GM18520 (cell line): Measurements from ENCODE around the gene PSMB3.
A peak's percentile ranks its signal among the peaks of the same experiment; 100 is the strongest.

Experiments
- ATAC-seq: cut with Tn5 transposase; IDR thresholded peaks from one replicate; pipeline ENCODE4 v1.9.1; 2021; ENCODE audit not compliant: unreplicated experiment

PSMB3 gene

DNA sequence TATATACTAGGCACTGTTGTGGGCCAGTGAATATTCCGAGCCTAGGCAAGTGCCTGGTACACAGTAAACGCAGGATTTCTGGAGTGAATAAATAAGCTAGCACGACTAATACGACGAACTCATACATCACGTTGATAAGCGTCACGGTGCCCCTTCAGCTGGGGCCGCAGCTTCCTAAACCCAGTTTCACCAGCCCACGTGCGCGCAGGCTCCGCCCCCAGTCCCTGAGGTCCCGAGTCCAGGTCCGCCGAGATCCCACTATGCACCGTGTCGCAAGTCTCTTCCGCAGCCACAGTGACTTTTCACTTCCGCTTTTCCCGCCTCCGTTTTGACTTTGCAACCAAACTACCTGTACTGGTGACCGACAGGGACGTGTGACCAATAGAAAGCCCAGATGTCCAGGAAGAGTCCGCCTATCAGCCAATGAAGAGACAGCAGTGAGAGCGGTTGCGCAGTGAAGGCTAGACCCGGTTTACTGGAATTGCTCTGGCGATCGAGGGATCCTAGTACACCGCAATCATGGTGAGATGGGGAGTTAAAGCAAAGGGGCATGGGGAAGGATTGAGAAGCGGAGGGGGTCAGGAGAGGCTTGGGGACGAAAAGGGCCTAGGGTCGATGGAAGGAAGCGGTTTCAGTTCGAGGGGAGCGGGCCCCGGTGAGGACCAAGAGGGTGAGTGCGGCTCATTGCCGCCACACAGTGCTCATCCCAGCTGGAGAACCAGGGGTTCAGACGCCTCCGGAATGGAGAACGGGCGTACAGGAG is at the start of gene PSMB3:
PSMB3 (plus strand) TSS at position 434 of the 763 bp plus-strand sequence; CDS start at position 520, 86 bp downstream.
- ATAC-seq = peak; percentile 82

DNA sequence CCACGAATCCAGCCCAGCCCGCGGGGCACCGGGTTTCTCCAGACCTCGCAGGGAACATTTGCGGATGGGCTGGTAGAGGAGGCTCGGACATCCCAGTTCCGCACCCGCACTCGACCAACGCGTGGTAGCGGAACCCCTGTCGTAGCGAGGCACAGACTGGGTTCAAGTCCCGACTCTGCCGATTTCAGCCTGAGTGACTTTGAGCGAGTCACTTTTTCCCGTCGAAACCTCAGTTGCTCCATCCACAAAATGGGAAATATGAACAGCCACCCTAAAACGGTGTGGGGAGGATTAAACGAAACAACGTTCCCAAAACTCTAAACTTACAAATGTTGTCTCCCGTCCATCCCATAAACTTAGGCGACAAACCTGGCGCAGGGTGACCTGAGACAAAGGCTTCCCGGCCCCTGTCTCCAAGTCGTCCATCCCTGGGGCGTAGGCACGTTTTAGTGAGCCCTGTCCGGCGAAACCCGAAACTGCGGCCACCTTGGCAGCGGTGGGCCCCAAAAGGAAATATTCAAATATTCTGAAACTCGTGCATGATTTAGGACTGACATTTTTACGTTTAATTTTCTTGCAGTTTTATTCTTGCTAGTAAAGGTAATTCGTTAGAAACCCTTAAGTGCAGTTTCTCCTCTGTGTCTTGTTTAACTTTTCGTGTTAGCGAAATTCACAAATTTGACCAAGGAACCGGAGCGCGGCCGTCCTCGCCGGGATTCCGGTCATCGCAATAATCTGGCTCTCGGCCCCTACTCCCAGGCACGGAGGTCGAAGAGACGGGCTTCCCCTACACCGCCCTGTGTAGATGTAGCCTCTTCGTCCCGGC is 49.4 kb upstream of the PSMB3 start:
- ATAC-seq = no peak

DNA sequence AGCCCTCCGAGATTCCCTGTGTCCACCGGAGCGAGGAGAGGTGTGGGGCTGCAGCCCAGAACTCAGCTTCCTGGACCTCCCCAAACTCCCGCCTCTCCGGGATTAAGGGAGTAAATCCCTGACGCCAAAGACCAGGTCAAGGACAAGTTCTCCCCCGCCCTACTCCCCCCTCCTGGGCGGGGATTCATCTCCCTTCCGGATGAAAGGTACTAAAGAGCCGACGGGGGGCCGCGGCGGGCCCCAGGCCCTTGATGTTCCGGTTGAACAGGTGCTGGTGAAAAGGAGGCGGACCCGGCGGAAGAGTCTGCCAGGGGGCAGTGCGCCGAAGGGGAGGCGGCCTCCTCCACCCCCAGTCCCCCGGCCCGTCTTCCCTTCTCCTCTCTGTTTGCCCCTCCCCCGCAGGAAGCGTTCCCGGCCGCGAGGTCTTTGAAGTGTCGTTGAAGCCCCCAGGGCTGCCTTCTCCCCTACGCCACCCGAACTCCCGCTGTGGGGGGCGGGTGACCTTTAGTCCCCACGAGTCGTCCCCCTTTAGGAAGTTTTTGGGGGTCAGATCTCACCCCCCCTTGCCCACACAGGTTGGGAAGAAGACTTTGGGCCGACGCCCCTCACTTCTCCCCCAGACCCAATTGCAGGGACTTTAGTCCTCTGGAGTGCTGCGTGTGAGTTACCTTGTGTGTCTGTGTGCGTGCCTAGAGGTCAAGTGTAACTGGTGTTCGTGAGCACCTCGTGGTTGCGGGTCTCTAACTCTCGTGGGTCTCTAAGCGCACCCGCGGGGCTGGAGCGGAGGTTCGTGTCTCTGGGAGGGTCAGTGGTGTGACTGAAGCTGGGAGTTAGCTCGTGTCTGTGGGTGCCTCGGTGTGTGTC is 48.6 kb upstream of the PSMB3 start:
- ATAC-seq = no peak

DNA sequence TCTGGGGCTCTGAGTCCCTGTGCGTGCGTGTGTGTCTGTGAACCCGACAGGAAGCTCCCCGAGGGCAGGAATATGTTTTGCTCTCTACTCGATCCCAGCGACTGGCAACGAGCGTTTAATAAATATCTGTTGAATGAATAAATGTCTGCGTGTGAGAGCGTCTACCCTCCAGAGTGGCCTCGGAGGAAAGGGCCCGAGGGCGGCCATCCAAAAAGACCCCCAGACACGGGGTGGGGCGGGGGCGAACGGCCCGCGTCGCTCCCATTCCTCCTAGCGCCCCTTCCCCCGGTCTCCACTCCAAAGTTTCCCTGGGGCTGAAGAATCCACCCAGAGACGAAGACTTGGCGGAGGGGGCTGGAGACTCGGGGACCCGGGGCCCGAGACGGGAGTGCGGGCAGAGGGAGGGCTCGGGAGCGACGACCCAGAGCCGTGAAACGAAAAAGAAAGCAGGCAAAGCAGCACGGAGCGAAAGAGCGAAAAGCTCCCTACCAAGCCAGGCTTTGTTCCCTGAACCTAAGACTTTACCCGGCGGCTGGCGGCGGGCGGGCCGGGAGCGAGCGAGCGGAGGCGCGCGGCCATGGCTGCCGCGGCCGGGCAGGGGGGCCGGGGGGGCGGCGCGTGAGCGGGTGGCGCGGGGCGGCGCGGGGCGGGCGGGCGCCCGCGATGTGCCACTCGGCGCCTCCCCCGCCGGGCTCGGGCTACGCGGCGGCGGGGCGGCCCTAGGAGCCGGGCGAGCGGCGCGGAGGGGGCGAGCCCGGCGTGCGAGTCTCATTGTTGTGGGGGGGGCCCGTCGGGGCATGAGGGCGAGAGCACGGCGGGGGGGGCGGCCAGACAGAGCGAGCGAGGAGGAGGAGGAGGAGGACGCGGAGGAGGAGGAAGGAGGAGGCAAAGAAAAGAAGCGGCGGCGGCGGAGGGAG is 47.7 kb upstream of the PSMB3 start, which contains the start of gene MLLT6:
MLLT6 (plus strand) TSS at position 668 of the 917 bp plus-strand sequence. CDS start 360 bp downstream, outside the sequence.
- no peak for ATAC-seq

DNA sequence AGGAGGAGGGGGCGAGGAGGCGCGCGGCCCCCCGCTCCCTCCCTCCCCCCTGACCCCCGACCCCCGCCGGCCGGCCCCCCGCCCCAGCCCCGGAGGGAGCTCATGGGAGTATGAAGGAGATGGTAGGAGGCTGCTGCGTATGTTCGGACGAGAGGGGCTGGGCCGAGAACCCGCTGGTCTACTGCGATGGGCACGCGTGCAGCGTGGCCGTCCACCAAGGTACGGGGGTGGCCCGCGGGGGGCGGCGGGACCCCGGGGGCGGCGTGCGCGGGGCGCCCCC is 47.1 kb upstream of the PSMB3 start:
- no peak for ATAC-seq

DNA sequence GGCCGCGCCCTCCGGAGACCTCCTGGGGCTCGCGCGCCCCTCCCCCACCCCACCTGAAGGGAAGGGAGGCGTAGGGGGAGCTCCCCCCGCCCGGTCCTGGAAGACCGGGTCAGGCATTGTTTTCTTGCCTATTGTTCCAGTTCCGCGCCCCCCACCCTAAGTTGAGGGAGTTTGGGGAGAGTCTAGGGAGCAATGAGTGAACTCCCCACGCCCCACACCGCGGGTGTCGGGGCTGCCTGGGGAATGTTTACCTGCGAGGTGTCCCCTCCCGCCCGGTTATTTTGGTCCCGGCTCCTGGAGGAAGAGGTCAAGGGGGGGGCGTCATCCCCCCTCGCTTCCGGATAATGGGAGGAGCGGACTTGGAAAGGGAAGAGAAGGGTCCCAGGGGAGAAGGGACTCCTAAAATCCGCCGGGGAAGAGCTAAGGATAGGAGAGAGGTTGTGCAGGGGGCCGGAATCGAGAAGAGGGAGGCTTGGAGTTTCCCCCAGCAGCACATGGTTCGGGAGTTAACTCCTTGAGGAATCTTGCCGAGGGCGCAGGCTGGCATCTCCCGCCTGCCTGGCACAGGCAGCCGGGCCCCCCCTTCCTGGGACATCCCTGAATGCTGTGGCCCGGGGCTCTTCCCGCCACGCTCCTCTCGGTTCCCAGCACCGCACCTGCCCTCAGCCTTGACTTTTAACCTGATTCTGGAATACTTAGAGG is 46.6 kb upstream of the PSMB3 start:
- no peak for ATAC-seq

DNA sequence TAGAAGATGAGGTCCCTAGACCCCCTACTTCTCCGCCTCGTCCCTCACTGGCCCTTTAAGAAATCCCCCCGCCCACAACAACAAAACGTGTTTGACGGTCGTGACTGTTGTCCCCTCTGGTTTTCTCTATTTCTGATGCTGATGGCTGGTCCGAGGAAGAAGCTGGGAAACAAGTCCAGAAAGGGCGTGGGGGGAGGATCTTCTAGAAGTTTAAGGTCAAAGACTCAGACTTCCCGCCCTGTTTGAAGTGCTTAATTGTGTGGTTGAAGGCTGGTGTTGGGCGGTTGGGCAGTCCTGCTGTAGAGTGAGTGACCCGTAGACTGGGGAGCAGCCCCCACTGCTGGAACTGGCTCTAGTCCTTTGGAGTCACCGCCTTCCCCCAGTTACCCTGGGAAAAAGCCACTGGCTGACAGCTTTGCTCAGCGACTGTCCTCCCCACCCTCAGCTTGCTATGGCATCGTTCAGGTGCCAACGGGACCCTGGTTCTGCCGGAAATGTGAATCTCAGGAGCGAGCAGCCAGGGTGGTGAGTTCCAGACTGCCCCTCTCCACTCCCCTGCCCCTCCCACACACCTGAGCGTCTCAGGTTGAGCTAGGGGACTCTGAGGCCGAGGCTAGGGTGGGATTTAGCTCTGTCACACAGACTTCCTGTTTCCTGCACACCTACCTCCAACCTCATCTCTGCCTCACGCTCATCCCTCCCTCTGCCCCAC is 45.9 kb upstream of the PSMB3 start:
- no peak for ATAC-seq

DNA sequence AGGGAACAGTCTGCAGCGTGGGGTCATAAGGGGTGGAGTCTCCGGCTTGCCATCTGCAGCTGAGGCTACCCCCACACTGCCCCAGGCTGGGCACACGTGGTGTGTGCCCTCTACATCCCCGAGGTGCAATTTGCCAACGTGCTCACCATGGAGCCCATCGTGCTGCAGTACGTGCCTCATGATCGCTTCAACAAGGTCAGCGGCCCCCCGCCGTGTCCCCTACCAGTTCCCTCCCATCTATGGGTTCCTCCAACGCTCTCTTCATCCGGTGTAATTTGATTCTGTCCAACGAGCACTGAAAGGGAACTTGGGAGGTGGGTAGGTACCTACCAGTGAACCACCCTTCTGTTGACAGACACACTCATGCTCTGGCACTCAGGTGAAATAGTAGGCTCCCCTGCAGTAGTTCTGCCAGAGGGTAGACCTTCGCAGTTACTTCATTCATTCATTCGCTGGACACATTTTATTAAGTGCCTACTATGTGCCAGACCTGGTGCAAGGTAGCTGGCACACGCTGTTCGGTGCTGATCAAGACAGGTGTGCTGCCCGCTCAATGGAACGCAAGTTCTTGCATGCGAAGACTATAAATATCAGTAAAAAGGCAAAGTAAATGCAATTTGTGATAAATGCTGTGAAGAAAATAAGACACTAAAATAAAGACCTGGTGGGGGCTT is 44.7 kb upstream of the PSMB3 start:
- ATAC-seq = no peak

DNA sequence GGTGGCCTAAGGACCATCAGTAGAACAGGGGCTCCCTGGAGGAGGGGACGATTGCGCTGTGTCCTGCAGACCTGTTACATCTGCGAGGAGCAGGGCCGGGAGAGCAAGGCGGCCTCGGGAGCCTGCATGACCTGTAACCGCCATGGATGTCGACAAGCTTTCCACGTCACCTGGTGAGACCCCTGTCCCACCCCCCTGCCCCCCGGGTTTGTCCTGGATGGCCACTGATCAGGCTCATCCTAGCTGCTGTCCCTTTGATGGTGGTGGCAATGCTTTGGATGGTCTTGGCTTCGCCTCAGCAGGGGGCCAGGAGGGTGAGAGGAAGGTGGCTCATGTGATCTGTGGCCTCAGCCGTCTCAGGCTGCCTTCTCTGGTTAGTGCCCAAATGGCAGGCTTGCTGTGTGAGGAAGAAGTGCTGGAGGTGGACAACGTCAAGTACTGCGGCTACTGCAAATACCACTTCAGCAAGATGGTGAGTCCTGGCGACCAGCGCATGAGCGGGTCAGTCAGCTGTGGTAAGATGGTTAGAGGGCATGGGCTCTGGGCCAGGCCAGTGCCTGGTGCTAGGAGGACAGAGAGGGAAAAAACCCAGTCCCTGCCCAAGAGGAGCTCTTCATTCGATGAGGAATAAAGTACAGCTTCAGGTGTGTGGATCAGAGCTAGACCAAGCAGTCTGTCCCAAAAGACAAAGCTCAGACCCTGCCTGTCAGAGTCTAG is 43.3 kb upstream of the PSMB3 start:
- ATAC-seq = no peak

DNA sequence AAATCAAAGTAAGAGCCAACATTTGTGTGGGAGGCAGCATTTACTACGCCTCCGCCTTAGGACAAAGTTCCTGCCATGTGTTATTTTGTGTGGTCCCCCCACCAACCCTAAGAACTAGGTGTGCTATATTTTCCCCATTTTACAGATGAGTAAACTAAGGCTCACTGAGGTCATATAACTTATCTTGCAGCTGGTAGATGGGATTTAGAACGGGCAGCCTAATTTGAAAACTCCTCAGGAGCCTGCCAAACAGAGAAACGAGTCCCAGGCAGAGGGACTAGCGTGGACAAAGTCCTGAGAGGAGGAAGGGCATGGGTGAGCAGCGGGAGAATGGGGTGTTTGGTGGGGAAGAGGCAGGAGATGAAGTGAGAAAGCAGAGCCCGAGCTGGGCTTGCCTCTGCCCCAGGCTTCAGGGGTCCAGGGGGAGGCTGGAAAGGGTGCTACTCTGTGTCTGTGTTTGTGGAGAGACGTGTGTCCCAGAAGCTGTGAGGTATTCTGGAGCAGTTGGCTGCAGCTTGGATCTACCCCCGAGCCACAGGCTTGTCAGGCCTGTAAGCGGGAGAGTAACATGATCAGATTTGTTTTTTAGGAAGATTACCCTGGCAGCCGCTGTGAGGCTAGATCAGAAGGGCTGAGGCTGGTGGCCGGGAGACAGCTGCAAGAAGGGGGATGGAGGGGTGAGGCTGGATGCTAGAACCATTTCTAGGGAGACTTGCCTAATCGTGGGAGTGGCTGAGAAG is 42.5 kb upstream of the PSMB3 start:
- no peak for ATAC-seq

DNA sequence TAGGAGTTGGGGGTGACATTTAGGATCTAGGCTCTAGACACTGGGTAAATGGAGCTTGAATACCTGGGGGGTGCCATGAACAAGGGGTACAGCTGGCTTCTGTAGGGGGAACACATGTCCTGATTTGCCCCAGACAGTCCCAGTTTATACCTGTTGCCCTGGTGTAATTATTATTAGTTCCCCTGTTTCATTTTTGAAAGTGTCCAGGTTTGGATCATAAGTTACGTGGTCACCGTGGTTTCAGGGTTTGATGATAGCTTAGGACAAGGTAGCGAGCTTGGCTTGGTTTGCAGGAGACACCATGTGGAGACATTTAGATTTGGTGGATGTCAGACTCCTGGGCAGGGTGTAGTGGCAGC is 42.0 kb upstream of the PSMB3 start:
- no peak for ATAC-seq

DNA sequence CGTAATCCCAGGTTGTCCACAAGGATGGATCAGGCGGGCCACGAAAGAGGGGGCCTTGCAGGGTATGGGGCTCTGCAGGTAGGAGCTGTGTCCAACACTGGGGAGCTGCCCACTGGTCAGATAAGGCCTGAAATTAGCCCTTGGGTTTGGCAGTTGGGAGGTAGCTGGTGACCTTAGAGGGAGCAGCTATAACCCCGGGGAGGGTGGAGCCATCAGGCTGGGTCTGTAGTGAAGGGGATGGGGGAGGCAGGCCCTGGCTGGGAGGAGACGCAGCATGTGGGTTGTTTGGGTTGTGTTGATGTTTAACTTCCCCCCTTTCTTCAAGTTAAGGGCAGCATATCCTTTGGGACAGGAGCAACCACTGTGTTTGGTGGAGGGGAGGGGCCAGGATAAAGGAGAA is 41.6 kb upstream of the PSMB3 start:
- no peak for ATAC-seq

DNA sequence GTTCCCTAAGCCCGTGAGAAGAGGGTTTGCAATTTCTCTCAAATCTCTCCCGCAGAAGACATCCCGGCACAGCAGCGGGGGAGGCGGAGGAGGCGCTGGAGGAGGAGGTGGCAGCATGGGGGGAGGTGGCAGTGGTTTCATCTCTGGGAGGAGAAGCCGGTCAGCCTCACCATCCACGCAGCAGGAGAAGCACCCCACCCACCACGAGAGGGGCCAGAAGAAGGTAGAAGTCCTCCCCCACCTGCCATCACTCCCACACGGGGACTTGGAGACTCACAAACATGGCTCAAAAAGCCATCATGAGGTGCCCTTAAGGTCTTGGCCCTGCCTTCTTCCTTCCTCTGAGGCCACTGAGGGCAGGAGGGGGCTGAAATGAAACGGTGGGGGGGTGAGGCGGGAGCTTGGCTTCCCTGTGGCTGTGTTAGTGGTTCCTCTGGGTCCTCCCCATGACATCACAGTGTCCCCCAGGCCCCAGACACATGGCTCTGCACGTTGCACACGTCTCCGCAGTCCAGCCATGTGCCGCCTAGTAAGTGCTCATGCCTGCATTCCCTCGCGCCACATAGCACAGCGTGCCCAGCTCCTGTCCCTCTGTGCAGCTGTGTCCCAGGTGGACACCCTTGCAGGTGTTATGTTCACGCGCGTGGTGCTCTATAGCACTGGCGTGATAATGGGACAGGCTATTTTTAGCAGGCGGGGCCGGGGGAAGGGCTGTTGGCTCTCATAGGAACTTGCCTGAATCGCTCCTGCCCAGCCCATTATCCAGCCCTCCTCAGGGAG is 40.6 kb upstream of the PSMB3 start:
- ATAC-seq = no peak

DNA sequence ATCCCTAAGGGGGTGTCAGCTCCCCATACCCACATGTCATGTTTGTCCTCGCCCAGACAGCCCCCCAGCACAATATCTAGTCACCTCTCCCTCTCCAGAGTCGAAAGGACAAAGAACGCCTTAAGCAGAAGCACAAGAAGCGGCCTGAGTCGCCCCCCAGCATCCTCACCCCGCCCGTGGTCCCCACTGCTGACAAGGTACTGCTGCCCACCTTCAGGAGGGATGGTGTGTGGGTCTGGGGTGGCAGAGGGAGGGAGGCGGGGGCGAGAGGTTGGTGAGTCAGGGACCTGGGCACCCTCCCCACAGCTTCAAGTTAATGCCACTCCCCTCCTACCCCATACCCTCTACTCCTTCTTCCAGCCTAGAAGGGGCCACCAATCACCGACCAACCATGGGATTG is 39.9 kb upstream of the PSMB3 start:
- ATAC-seq = no peak

DNA sequence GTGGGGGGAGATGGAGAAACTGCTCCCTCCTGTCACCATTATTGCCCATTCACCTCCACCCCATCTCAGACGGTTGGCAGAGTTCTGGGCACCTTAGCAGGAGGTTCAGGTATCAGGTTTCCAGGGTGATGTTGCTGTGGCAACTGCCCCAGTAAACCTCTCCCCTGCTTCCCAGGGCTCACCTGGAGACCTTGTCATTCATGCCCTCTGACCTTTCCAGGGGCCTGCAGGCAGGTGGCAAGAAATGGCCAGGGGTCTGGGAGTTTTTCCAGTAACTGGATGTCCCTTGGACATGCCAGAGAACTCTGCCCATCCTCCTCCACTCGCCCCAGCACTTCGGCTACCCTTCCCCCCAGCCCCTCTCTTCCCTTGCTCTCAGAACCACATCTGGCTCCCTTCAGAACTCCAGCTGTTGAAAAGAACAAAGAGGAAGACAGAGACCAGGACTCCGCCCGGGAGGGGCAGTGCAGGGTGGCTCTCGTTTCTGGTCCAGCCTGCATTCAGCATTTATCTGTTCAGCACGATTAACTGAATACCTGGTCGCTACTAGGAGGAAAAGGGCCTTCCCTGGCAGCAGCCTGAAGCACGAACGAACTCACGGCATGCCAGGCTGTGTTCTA is 39.0 kb upstream of the PSMB3 start:
- ATAC-seq = no peak
